NB4 (cell line): ENCODE data around the gene EXOC4.

Source experiments
- DNase-seq: peaks from one replicate; pipeline ENCODE4 v3.0.0; 2010; ENCODE audit warnings: low read depth
- H3K4me3 ChIP-seq: one replicate; pipeline ENCODE4 v1.5.1; 2011; ENCODE audit warnings: mild to moderate bottlenecking, low read depth, low read length, moderate library complexity
- CTCF ChIP-seq: IDR thresholded peaks from one replicate; pipeline ENCODE4 v1.5.1; 2012; ENCODE audit warnings: low read depth, low read length
- MAX ChIP-seq: IDR thresholded peaks from 2 replicates; pipeline ENCODE4 v1.6.1; 2011; ENCODE audit warnings: low read depth, low read length
- MYC ChIP-seq: IDR thresholded peaks from 2 replicates; pipeline ENCODE4 v1.6.1; 2011; ENCODE audit warnings: low read depth, low read length
- POLR2A ChIP-seq: IDR thresholded peaks from 2 replicates; pipeline ENCODE4 v1.6.1; 2011; ENCODE audit warnings: mild to moderate bottlenecking; ENCODE audit not compliant: insufficient read length; ENCODE audit errors: extremely low read depth

Gene EXOC4

GRCh38 chr7:133869556-133869955 lies 616.7 kb downstream of the EXOC4 start:
- DNase-seq, result no peak
- no peak for TF ChIP-seq CTCF
- no peak overlapping the region for H3K4me3 ChIP-seq

- TF ChIP-seq MYC (no peak), POLR2A (no peak), MAX (no peak), CTCF (no peak)
These were observed 618.9 kb downstream of the EXOC4 start for GRCh38 chr7:133871757-133872156.

GRCh38 chr7:133873187-133873586 lies 620.3 kb downstream of the EXOC4 start:
- DNase-seq, result no peak
- no peak overlapping the region for H3K4me3 ChIP-seq
- TF ChIP-seq MAX (no peak), POLR2A (no peak), MYC (no peak), CTCF (no peak)

More at GRCh38 chr7:133871757-133872156, 618.9 kb downstream of the EXOC4 start:
- H3K4me3 ChIP-seq, result no peak overlapping the region
- no peak for DNase-seq

- DNase-seq, result no peak
- TF ChIP-seq MAX, result no peak
- no peak for TF ChIP-seq MYC
- no peak for TF ChIP-seq CTCF
- no peak for TF ChIP-seq POLR2A
- no peak overlapping the region for H3K4me3 ChIP-seq
These were observed 620.8 kb downstream of the EXOC4 start for GRCh38 chr7:133873631-133874030.

GRCh38 chr7:133883591-133883990 lies 630.7 kb downstream of the EXOC4 start:
- no peak overlapping the region for H3K4me3 ChIP-seq
- no peak for DNase-seq
- TF ChIP-seq POLR2A, result no peak

- DNase-seq, result no peak
- no peak overlapping the region for H3K4me3 ChIP-seq
- TF ChIP-seq CTCF (no peak), POLR2A (no peak), MAX (no peak), MYC (no peak)
These were observed 632.3 kb downstream of the EXOC4 start for GRCh38 chr7:133885213-133885612.
